IPS-15b (cell line): ENCODE results near the gene TSHR.

ENCODE experiments used
- H3K27me3 ChIP-seq: one replicate; pipeline ENCODE4 v1.6.1; 2013; ENCODE audit warnings: low read length; ENCODE audit not compliant: control insufficient read depth, insufficient read depth
- H3K36me3 ChIP-seq: one replicate; pipeline ENCODE4 v1.6.1; 2013; ENCODE audit warnings: low read length; ENCODE audit not compliant: control insufficient read depth, insufficient read depth
- H3K4me1 ChIP-seq: one replicate; pipeline ENCODE4 v1.6.1; 2013; ENCODE audit warnings: mild to moderate bottlenecking, low read length; ENCODE audit not compliant: control insufficient read depth, insufficient read depth
- H3K4me3 ChIP-seq: one replicate; pipeline ENCODE4 v1.5.1; 2013; ENCODE audit warnings: low read depth, low read length
- H3K9ac ChIP-seq: one replicate; pipeline ENCODE4 v1.6.1; 2013; ENCODE audit warnings: low read depth, mild to moderate bottlenecking, low read length
- H3K9me3 ChIP-seq: one replicate; pipeline ENCODE4 v1.6.1; 2013; ENCODE audit warnings: mild to moderate bottlenecking, low read length; ENCODE audit not compliant: control insufficient read depth, insufficient read depth

TSHR gene

DNA sequence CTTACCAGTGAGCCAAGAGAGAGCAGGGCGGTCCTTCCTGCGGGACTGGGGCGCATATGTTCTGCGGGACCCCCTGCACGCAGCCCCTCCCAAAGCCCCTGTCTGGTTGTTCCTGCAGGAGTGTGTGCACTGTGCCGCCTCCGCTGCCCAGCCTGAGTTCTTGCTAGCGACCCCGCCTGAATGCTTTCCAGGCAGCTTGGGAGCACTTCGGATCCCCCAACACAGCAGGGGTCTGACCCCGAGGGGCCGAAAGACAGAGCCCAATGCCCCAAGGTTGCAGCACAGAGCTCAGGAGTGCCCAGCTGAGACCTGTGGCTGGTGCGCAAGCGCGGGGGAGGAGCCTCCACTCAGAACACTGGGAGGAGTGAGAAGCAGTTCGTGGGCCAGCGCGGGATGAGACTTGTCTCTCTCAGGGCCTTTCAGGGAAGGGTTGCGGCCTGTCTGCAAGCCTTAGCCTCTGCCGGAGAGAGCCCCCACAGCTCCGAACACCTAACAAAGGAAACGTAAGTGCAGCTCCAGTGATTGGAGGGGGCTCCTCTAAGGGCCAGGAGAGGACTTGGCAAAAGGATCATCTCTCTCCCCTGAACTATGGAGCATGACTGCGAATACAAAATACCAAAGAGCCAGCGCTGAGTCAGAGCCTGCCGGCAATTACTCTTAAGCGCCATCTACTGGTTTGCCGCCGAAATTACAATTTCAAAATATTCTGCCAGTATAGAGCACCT lies 214.8 kb downstream of the TSHR start:
- H3K36me3 ChIP-seq, result no peaks in the 10 kb centered on the region
- no peaks in the 10 kb centered on the region for H3K4me1 ChIP-seq
- no peaks in the 10 kb centered on the region for H3K9me3 ChIP-seq
- peak overlapping the region; percentile 74 for H3K9ac ChIP-seq
- no peaks in the 10 kb centered on the region for H3K27me3 ChIP-seq
- peak overlapping the region; percentile 81 for H3K4me3 ChIP-seq

DNA sequence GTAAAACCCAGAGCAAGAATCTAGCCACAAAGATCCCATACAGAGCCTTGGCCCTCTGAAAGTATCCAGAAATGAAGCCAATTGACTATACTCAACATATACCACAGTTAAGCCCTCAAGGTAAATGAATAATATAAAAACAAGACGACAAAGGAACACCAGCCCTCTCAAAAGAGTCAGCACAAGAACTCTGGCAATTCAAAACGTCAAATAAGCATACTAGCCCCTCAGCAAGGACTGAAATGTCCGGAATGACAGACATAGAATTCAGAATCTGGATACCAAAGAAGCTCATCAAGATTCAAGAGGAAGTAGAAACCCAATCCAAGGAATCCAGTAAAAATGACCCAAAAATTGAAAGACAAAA lies 215.4 kb downstream of the TSHR start:
- no peaks in the 10 kb centered on the region for H3K9me3 ChIP-seq
- no peaks in the 10 kb centered on the region for H3K27me3 ChIP-seq
- H3K36me3 ChIP-seq, result no peaks in the 10 kb centered on the region
- H3K4me1 ChIP-seq, result no peaks in the 10 kb centered on the region
- no peak overlapping the region for H3K9ac ChIP-seq
- H3K4me3 ChIP-seq, result no peak overlapping the region

GRCh38 chr14:81172353-81172752 lies 216.9 kb downstream of the TSHR start:
- Histone ChIP-seq H3K4me3 (no peak overlapping the region), H3K9me3 (no peaks in the 10 kb centered on the region), H3K36me3 (no peaks in the 10 kb centered on the region), H3K9ac (no peak overlapping the region), H3K27me3 (no peaks in the 10 kb centered on the region), H3K4me1 (no peaks in the 10 kb centered on the region)

- Histone ChIP-seq H3K27me3 (no peaks in the 10 kb centered on the region), H3K9me3 (no peaks in the 10 kb centered on the region), H3K9ac (no peak overlapping the region), H3K4me1 (no peaks in the 10 kb centered on the region), H3K4me3 (no peak overlapping the region), H3K36me3 (no peaks in the 10 kb centered on the region)
These were observed 217.5 kb downstream of the TSHR start for GRCh38 chr14:81172881-81173280.

DNA sequence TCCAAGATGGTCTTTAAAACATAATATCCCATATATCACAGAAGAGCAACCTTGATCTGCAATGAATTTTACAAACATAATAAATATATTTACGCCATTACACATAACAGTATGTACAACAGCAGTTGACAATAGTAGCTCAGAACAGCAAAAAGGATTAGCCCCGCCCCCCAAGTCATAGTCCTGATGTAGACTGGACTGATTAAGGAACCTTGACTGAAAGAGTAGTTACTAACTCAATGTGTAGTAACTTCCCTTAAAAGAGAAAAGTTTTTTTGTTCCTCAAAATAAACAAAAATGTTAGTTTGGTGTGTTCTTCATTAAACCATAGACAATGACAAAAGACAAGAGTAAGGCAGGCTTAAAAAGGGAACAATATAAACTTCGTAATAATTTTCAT lies 220.8 kb downstream of the TSHR start:
- no peaks in the 10 kb centered on the region for H3K27me3 ChIP-seq
- no peak overlapping the region for H3K4me3 ChIP-seq
- no peaks in the 10 kb centered on the region for H3K4me1 ChIP-seq
- H3K9me3 ChIP-seq, result no peaks in the 10 kb centered on the region
- no peak overlapping the region for H3K9ac ChIP-seq
- H3K36me3 ChIP-seq, result no peaks in the 10 kb centered on the region

DNA sequence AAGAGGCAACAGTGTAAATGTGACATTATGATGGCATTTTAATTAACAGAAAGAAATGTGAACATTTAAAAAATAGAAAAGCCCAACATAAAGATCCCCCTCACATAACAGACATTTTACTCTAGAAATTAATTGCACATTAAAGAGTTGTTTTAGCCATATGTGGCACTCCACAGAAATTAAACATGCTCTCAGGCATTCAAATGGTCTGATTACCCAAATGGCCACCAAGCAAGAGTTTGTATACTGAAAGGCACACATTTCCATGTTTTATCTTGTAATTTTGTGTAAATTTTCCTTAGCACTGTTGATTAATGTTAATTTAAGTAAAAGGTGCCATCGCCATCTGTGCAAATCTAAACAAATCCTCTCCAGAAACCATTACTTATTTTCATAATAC lies 221.8 kb downstream of the TSHR start:
- H3K36me3 ChIP-seq, result peaks cover 2% of the 10 kb centered on the region
- H3K9ac ChIP-seq, result no peak overlapping the region
- H3K4me3 ChIP-seq, result no peak overlapping the region

GRCh38 chr14:81178063-81178462 lies 222.6 kb downstream of the TSHR start:
- H3K4me1 ChIP-seq, result no peaks in the 10 kb centered on the region
- H3K27me3 ChIP-seq, result no peaks in the 10 kb centered on the region
- H3K36me3 ChIP-seq, result peaks cover 3% of the 10 kb centered on the region
- H3K4me3 ChIP-seq, result no peak overlapping the region
- H3K9ac ChIP-seq, result no peak overlapping the region
- no peaks in the 10 kb centered on the region for H3K9me3 ChIP-seq

More for the DNA sequence above, 221.8 kb downstream of the TSHR start:
- Histone ChIP-seq H3K4me1 (no peaks in the 10 kb centered on the region), H3K9me3 (no peaks in the 10 kb centered on the region), H3K27me3 (no peaks in the 10 kb centered on the region)

- Histone ChIP-seq H3K9ac (no peak overlapping the region), H3K4me3 (no peak overlapping the region), H3K9me3 (no peaks in the 10 kb centered on the region), H3K4me1 (no peaks in the 10 kb centered on the region), H3K27me3 (no peaks in the 10 kb centered on the region), H3K36me3 (peaks cover 3% of the 10 kb centered on the region)
These were observed 224.2 kb downstream of the TSHR start for GRCh38 chr14:81179631-81180030.

- no peaks in the 10 kb centered on the region for H3K27me3 ChIP-seq
- H3K4me1 ChIP-seq, result no peaks in the 10 kb centered on the region
- no peak overlapping the region for H3K4me3 ChIP-seq
- H3K36me3 ChIP-seq, result peaks cover 7% of the 10 kb centered on the region
- H3K9me3 ChIP-seq, result no peaks in the 10 kb centered on the region
- H3K9ac ChIP-seq, result no peak overlapping the region
These were observed 232.6 kb downstream of the TSHR start for GRCh38 chr14:81187832-81188522.

DNA sequence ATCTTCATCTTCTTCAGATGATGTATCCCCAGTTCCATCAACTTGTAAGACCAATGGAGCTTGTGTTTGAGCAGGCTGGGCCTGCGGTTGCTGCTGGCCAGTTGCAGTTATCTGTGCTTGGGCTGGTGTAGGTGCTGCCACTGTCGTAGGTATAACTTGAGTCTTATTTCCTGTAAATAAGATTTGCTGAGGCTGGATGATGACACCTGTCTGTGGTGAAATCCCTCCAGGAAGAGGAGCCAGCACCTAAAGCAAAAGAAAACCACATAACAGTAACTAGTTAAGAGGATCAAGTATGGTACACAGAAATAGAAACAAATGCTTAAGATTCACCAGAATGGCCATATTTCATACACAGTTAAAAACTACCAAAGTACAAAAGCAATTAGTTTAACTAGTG lies 237.2 kb downstream of the TSHR start:
- Histone ChIP-seq H3K9me3 (no peaks in the 10 kb centered on the region), H3K4me1 (no peaks in the 10 kb centered on the region), H3K9ac (no peak overlapping the region), H3K4me3 (no peak overlapping the region), H3K27me3 (no peaks in the 10 kb centered on the region), H3K36me3 (peaks cover 21% of the 10 kb centered on the region)

DNA sequence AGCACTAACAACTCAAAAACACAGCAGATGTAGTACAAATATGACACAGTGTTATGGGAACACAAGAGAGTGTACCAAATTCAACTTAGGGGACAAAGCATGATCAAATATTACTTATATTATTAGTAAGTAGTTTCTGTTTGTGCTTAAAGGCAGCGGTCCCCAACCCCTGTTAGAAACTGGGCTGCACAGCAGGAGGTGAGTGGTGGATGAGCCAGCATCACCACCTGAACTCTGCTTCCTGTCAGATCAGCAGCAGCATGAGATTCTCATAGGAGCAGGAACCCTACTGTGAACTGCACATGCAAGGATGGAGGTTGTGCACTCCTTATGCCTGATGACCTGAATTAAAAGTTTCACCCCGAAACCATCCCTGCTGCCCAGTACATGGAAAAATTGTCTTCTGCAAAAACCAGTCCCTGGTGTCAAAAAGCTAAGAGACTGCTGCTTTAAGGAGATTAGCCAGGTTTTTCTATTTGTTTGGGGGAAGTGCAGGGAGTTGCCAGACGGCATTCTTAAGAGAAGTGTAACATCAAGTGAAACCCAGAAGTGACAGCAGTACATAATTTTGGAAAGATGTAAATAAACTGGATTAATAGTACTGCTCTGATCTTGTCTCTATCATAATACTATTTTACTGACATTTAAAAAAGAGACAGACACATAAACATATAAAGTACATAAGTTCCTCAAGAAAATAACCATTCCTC lies 238.7 kb downstream of the TSHR start:
- no peaks in the 10 kb centered on the region for H3K9me3 ChIP-seq
- no peaks in the 10 kb centered on the region for H3K4me1 ChIP-seq
- no peak overlapping the region for H3K9ac ChIP-seq
- H3K36me3 ChIP-seq, result peaks cover 21% of the 10 kb centered on the region
- H3K4me3 ChIP-seq, result no peak overlapping the region
- H3K27me3 ChIP-seq, result no peaks in the 10 kb centered on the region
